Vagina (tissue), 2 donors: ENCODE data around the gene NRG3.

Experiments
- POLR2A ChIP-seq, 2 donors: fragments of 450-650 bp; IDR thresholded peaks; one replicate each; pipeline ENCODE4 v1.6.1; 2017; ENCODE audit warnings: antibody characterized with exemption in 2 of 2, mild to moderate bottlenecking in 2 of 2, moderate library complexity in 2 of 2
- POLR2AphosphoS5 ChIP-seq, 2 donors: sonication (generic); formaldehyde crosslinking; IDR thresholded peaks; one replicate each; pipeline ENCODE4 v1.9.0; 2017; ENCODE audit warnings: antibody characterized with exemption in 2 of 2, mild to moderate bottlenecking in 2 of 2, low read depth in 1 of 2; ENCODE audit not compliant: insufficient read depth in 1 of 2
- TF ChIP-seq, protein P1 (sequence below), 3 experiments: fragments of 450-650 bp in 2 of 3; fragments of 200-600 bp in 1 of 3; sonication (generic) in 1 of 3; IDR thresholded peaks; one replicate each; pipeline ENCODE4 v1.5.1; 2017 to 2019; ENCODE audit warnings: antibody characterized with exemption in 3 of 3, mild to moderate bottlenecking in 2 of 3, moderate library complexity in 2 of 3

DNA sequence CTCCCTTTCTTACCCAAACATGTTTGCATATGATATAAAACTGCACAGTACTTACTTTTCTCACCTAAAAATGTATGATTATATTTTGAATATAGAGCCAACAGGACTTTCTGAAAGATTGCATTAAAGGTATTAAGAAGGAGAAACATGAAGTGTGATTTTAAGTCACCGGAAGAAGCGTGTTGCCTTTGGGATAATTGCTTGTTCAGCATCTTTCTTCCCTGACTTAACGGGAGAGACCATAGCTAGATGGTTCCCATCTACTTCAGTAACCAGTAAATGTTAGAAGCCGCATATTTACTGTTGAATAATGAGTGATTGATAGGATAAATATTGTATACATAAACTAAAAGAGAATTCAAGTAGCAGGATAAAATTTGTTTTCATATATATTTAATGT is 197.1 kb downstream of the NRG3 start:
- TF ChIP-seq POLR2AphosphoS5 (IDR thresholded peaks at IDR 0.05; ENCODE audit: insufficient read depth in 1 of 2, low read depth in 1 of 2) (no peak), POLR2A (IDR thresholded peaks at IDR 0.05) (no peak)
- TF ChIP-seq, protein P1, sequence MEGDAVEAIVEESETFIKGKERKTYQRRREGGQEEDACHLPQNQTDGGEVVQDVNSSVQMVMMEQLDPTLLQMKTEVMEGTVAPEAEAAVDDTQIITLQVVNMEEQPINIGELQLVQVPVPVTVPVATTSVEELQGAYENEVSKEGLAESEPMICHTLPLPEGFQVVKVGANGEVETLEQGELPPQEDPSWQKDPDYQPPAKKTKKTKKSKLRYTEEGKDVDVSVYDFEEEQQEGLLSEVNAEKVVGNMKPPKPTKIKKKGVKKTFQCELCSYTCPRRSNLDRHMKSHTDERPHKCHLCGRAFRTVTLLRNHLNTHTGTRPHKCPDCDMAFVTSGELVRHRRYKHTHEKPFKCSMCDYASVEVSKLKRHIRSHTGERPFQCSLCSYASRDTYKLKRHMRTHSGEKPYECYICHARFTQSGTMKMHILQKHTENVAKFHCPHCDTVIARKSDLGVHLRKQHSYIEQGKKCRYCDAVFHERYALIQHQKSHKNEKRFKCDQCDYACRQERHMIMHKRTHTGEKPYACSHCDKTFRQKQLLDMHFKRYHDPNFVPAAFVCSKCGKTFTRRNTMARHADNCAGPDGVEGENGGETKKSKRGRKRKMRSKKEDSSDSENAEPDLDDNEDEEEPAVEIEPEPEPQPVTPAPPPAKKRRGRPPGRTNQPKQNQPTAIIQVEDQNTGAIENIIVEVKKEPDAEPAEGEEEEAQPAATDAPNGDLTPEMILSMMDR (IDR thresholded peaks at IDR 0.05), result no peak
